ENCODE measurements around the gene FCER2.

The FCER2 gene

GRCh38 chr19:7732045-7732444, 30.1 kb upstream of the FCER2 start, which contains the start of gene CLEC4G:
Gene CLEC4G (minus strand): TSS chr19:7732110. CDS start chr19:7732102, 8 bp downstream.
- no peak for DNase-seq

GRCh38 chr19:7731615-7732014, 29.7 kb upstream of the FCER2 start:
- no peak for DNase-seq

GRCh38 chr19:7731218-7731595, 29.3 kb upstream of the FCER2 start:
- no peak for DNase-seq

- DNase-seq = no peak
Measured at GRCh38 chr19:7730286-7731217, 28.6 kb upstream of the FCER2 start.

- DNase-seq = no peak
Measured at GRCh38 chr19:7729831-7730285, 27.9 kb upstream of the FCER2 start.

GRCh38 chr19:7729211-7729610, 27.3 kb upstream of the FCER2 start:
- no peak for DNase-seq

- no peak for DNase-seq
Measured at GRCh38 chr19:7725791-7726190, 23.9 kb upstream of the FCER2 start.

GRCh38 chr19:7722231-7722651, 20.3 kb upstream of the FCER2 start:
- DNase-seq = no peak

GRCh38 chr19:7720351-7720750, 18.4 kb upstream of the FCER2 start:
- DNase-seq = no peak

- no peak for DNase-seq
Measured at GRCh38 chr19:7718668-7719067, 16.7 kb upstream of the FCER2 start.

- DNase-seq = no peak
Measured at GRCh38 chr19:7716762-7717161, 14.8 kb upstream of the FCER2 start.

GRCh38 chr19:7715671-7716070, 13.7 kb upstream of the FCER2 start:
- DNase-seq = no peak

GRCh38 chr19:7710616-7711015, 8.7 kb upstream of the FCER2 start:
- DNase-seq = no peak

GRCh38 chr19:7709932-7710460, 8.1 kb upstream of the FCER2 start:
- no peak for DNase-seq

- DNase-seq = no peak
Measured at GRCh38 chr19:7706955-7707456, 5.1 kb upstream of the FCER2 start.

- DNase-seq = no peak
Measured at GRCh38 chr19:7706188-7706954, 4.4 kb upstream of the FCER2 start.

- peak; percentile 67 to 81 for DNase-seq
Measured at GRCh38 chr19:7705387-7706187, 3.7 kb upstream of the FCER2 start.

GRCh38 chr19:7704280-7705060, 2.5 kb upstream of the FCER2 start:
- DNase-seq = no peak

GRCh38 chr19:7703332-7703731, 1.4 kb upstream of the FCER2 start:
- no peak for DNase-seq

- no peak for DNase-seq
Measured at GRCh38 chr19:7701049-7701653, 780 bp downstream of the FCER2 start.

Measured in stimulated activated CD4-positive, alpha-beta T cell treated with anti-CD3 and anti-CD28 coated beads, Interleukin-4, amount 100 ng/mL, for 4 hours (primary cell).